Coronary artery (tissue), 2 donors: ENCODE data around the gene NACA2.

Experiments used
- DNase-seq: peaks from one replicate; pipeline ENCODE4 v3.0.0-alpha.2; 2017; ENCODE audit warnings: low spot score
- H3K27ac ChIP-seq, 2 donors: fragments of 200-600 bp; sonication (generic); one replicate each; pipeline ENCODE4 v1.5.1; 2016 to 2019
- H3K4me3 ChIP-seq: fragments of 200-600 bp; sonication (generic); 2 replicates; pipeline ENCODE4 v1.5.1; 2016; ENCODE audit warnings: mild to moderate bottlenecking, moderate library complexity
- CTCF ChIP-seq: fragments of 200-600 bp; sonication (generic); IDR thresholded peaks from one replicate; pipeline ENCODE4 v1.5.1; 2019; ENCODE audit warnings: antibody characterized with exemption

NACA2 gene

GRCh38 chr17:61551255-61551742 lies 39.7 kb downstream of the NACA2 start:
- peak; percentile 62 for TF ChIP-seq CTCF
- Histone ChIP-seq H3K27ac (no peak overlapping the region), H3K4me3 (no peak overlapping the region)
- DNase-seq = no peak

- DNase-seq = no peak
- H3K4me3 ChIP-seq = no peak overlapping the region
- H3K27ac ChIP-seq = no peak overlapping the region
- TF ChIP-seq CTCF = no peak
Measured at GRCh38 chr17:61547113-61547512, 43.9 kb downstream of the NACA2 start.

GRCh38 chr17:61545335-61545938 lies 45.6 kb downstream of the NACA2 start:
- DNase-seq = no peak
- H3K27ac ChIP-seq = no peak overlapping the region
- no peak for TF ChIP-seq CTCF

GRCh38 chr17:61543786-61544415 lies 47.1 kb downstream of the NACA2 start:
- H3K4me3 ChIP-seq = no peak overlapping the region
- no peak overlapping the region for H3K27ac ChIP-seq
- no peak for TF ChIP-seq CTCF
- DNase-seq = no peak

More at GRCh38 chr17:61545335-61545938, 45.6 kb downstream of the NACA2 start:
- H3K4me3 ChIP-seq = no peak overlapping the region

- DNase-seq = no peak
- H3K27ac ChIP-seq = no peak overlapping the region
- no peak overlapping the region for H3K4me3 ChIP-seq
- no peak for TF ChIP-seq CTCF
Measured at GRCh38 chr17:61542027-61542426, 49.0 kb downstream of the NACA2 start.

GRCh38 chr17:61540874-61541273 lies 50.1 kb downstream of the NACA2 start:
- no peak for DNase-seq
- TF ChIP-seq CTCF = no peak
- Histone ChIP-seq H3K27ac (no peak overlapping the region), H3K4me3 (no peak overlapping the region)
